ENCODE results near the gene LYPD4. TPM values are rescaled to one million over a fixed set of nuclear protein-coding genes. Genes with fewer than 3 reads are reported as not detected.
"Not testable (repeated sequence)": the region's sequence is repeated elsewhere in the genome, so short reads cannot be mapped to it uniquely, and the experiment has no call there.

LYPD4 gene
- total RNA-seq, 1 experiment from 2014 or later: not detected

DNA sequence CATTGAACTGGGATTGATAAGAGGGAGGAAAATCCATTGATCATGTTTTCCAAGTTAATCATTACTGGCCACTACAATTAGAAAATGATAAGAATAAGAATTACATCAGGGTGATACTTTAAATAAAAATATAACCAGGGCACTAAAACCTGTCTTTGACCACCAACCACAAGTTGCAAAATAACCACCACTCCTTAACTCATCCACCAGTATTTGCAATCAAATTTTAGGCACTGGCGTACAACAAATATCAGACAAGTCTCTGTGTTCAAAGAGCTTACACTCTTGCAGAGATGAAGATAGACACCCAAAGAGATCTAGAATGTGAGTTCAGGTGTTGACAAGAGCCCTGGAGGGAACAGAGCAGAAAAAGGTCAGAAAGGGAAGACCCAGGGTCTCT, 47.6 kb downstream of the LYPD4 start:
- H3K9me3 ChIP-seq: no peaks in the 10 kb centered on the region; the same call in 1 of the 2 replicates
- DNase-seq: no peak
- H3K27me3 ChIP-seq: peaks cover 23% of the 10 kb centered on the region
- H3K36me3 ChIP-seq: no peaks in the 10 kb centered on the region
- no peak overlapping the region for H3K4me3 ChIP-seq

DNA sequence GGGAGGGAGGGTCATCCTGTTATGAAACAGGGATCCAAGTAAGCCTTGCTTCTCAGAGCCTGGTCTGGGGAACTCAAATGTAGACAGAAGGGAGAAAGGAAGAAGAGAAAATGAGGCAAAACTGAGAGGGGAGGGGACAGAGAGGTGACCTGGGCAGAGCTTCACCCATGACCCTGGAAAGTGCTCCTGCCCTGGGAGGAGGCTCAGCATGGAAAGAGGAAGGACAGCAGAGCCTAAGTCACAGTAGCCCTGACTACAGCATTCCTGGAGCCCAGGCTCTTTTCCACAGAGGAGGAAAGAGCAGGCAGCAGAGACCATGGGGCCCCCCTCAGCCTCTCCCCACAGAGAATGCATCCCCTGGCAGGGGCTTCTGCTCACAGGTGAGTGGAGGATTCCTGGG, 48.1 kb downstream of the LYPD4 start, which contains the start of gene CEACAM3:
Gene CEACAM3 (plus strand): TSS at position 226 of the 400 bp plus-strand sequence. CDS start 91 bp downstream, at position 317.
- Histone ChIP-seq H3K9me3 (no peaks in the 10 kb centered on the region; the same call in 1 of the 2 replicates), H3K36me3 (no peaks in the 10 kb centered on the region), H3K4me3 (no peak within 1 kb of the TSS), H3K27me3 (peaks cover 24% of the 10 kb centered on the region)
- no peak for DNase-seq

DNA sequence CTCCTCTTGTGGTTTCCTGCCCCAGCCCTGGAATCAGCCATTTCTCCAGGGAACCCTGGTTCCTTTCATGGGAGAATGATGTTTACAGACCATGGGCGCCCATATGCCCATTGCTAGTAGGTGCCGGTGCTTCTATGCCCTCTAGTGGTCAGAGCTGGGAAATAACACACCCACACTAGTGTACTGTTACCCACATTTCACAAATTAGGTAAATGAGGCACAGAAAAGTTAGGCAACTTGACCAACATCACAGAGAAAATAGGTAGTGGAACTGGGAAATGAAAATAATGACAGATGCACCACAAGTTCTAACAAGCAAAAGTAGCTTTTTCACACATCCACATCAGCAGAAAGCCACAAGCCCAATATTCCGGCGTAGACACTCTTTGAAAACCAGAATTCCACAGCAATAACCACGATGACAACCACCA, 49.4 kb downstream of the LYPD4 start:
- Histone ChIP-seq H3K9me3 (no peaks in the 10 kb centered on the region), H3K27me3 (peaks cover 33% of the 10 kb centered on the region), H3K4me3 (no peak overlapping the region), H3K36me3 (no peaks in the 10 kb centered on the region)
- peak; percentile 37 for DNase-seq

DNA sequence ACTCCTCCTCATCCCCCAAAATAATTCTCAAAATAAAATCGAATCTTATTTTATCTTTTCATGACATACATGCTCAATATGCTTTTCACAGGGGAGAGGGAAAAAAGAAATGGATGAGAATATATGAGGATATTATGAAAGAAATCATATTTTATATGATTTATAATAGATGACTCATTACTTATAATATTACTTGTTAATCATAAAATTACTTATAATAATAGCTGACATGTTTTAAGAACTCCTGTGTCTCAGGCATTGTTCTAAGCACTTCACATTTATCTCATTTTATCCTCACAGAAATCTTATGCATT, 51.1 kb downstream of the LYPD4 start:
- DNase-seq: no peak
- Histone ChIP-seq H3K36me3 (no peaks in the 10 kb centered on the region), H3K27me3 (peaks cover 41% of the 10 kb centered on the region), H3K9me3 (no peaks in the 10 kb centered on the region), H3K4me3 (no peak overlapping the region)

DNA sequence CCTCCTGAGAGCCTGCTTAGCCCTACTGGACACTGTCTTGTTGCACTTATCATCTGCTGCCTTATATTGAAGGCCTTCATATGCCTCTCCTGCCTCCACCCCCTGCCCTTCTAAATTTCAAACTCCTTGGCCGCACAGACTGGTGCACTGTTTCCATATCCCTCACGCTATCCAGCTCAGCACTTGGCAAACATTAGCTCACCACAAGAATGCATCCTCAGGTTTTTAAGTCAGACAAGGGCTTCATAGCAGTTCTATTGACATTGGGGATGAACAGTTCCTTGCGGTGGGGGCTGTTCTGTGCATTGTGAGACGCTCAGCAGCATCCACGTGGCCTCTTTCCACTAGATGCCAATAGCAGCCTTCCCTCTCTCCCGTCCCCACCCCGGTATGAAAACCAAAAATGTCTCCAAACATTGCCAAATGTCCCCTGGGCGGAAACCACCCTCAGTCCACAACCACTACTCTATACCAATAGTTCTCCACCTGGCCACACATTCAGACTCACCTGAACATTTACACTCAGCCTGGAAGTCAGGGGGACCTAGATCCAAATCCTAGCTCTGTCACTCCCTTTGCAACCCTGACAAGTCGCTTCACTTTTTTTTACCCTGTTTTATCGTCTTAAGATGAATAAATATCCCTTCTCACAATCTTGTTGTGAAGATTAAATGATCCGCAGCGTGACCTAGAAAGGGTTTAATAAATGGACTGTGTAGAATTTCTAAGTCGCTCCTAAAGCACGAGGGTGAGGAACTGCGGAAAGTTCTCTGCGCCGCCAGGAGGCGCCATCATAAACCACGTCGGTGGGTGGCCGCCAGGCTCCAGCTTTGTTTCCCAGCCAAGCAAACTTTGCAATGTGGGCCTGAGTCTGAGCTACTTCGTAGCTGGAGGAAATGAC, 51.7 kb downstream of the LYPD4 start:
- Histone ChIP-seq H3K36me3 (no peaks in the 10 kb centered on the region), H3K4me3 (no peak overlapping the region), H3K27me3 (peaks cover 43% of the 10 kb centered on the region), H3K9me3 (no peaks in the 10 kb centered on the region)
- peak; percentile 35 for DNase-seq

DNA sequence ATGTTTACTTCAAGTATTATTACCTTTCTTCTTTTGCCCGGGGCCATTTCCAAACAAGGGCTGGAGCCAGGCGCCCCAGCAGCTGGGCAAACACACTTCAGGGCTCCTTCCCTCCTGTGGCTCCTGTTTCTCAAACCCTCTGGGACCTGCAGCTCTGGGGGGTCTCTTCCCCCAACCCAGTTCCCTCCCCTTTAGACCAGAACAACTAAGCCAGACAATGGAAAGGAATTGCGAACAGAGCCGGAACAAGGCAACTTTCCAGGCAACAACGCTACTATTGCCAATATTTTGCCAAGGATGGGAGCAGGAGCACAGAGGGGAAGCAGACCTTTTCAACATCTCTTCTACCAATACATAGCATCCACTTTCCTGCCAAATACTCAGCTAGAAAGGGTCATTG, 55.4 kb downstream of the LYPD4 start:
- not testable (repeated sequence) for DNase-seq, H3K36me3 ChIP-seq, H3K9me3 ChIP-seq, H3K4me3 ChIP-seq
- H3K27me3 ChIP-seq: peaks cover 72% of the 10 kb centered on the region

DNA sequence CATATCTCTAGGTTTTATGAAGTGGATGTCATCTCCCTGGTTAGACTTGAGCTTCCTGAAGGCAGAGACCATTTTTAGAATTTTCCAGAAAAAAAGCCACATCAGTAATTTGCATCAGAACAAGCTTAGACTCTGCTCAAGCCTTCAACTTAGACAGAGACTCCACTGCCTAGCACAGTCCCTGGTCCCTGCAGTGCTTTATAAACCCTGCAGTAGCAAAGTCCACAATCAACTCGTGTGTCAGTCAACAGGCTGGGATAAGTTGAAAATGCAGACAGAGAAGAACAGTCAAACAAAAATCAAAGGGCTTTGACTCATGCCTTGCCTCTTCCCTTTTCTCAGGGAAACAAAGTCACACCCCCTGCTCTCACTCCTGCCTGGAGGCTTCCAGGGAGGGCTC, 56.0 kb downstream of the LYPD4 start:
- not testable (repeated sequence) for H3K9me3 ChIP-seq, DNase-seq, H3K4me3 ChIP-seq, H3K36me3 ChIP-seq
- peaks cover 73% of the 10 kb centered on the region for H3K27me3 ChIP-seq

Other genes starting within 250 kb of the LYPD4 start
- gene CEACAM4, start 217.6 kb downstream of the LYPD4 start, total RNA-seq (2014; rRNA removed; shearing (Covaris generic); ENCODE audit: low replicate concordance): not detected in 2 replicates
- gene CEACAM7, start 156.4 kb downstream of the LYPD4 start, total RNA-seq (2014; rRNA removed; shearing (Covaris generic); ENCODE audit: low replicate concordance): not detected in 2 replicates
- not detected in 2 replicates for gene CEACAM5, start 136.1 kb downstream of the LYPD4 start, total RNA-seq (2014; rRNA removed; shearing (Covaris generic); ENCODE audit: low replicate concordance)
- gene CEACAM6, start 89.2 kb downstream of the LYPD4 start, total RNA-seq (2014; rRNA removed; shearing (Covaris generic); ENCODE audit: low replicate concordance): not detected in 2 replicates
- gene CEACAM3, start 48.1 kb downstream of the LYPD4 start, total RNA-seq (2014; rRNA removed; shearing (Covaris generic); ENCODE audit: low replicate concordance): not detected in 2 replicates
- not detected in 2 replicates for gene DMRTC2, start 359 bp upstream of the LYPD4 start, total RNA-seq (2014; rRNA removed; shearing (Covaris generic); ENCODE audit: low replicate concordance)
- 1,133 and 2,559 TPM in 2 replicates for gene RPS19, start 15.6 kb upstream of the LYPD4 start, total RNA-seq (2014; rRNA removed; shearing (Covaris generic); ENCODE audit: low replicate concordance)
- gene CD79A, start 32.6 kb upstream of the LYPD4 start, total RNA-seq (2014; rRNA removed; shearing (Covaris generic); ENCODE audit: low replicate concordance): 0.07 TPM in 1 of 2 replicates, not detected in the other
- gene ARHGEF1, start 38.5 kb upstream of the LYPD4 start, total RNA-seq (2014; rRNA removed; shearing (Covaris generic); ENCODE audit: low replicate concordance): 107 and 142 TPM in 2 replicates
- gene ERFL, start 83.8 kb upstream of the LYPD4 start, total RNA-seq (2014; rRNA removed; shearing (Covaris generic); ENCODE audit: low replicate concordance): not detected in 2 replicates
- gene RABAC1, start 114.6 kb upstream of the LYPD4 start, total RNA-seq (2014; rRNA removed; shearing (Covaris generic); ENCODE audit: low replicate concordance): 220 and 231 TPM in 2 replicates
- not detected in 2 replicates for gene ATP1A3, start 149.5 kb upstream of the LYPD4 start, total RNA-seq (2014; rRNA removed; shearing (Covaris generic); ENCODE audit: low replicate concordance)
- not detected in 2 replicates for gene GRIK5, start 225.5 kb upstream of the LYPD4 start, total RNA-seq (2014; rRNA removed; shearing (Covaris generic); ENCODE audit: low replicate concordance)
- 18.8 and 20.4 TPM in 2 replicates for gene ZNF574, start 231.5 kb upstream of the LYPD4 start, total RNA-seq (2014; rRNA removed; shearing (Covaris generic); ENCODE audit: low replicate concordance)